ENCODE data around the gene HIF3A.

The HIF3A gene

GRCh38 chr19:46289724-46290619 is 6.9 kb upstream of the HIF3A start:
- TF ChIP-seq TAF1 (IDR thresholded peaks at IDR 0.05; ENCODE audit: borderline replicate concordance, insufficient read depth, low read length) (no peak), POLR2AphosphoS5 (IDR thresholded peaks at IDR 0.05; ENCODE audit: low read depth, low read length) (no peak), SIN3A (IDR thresholded peaks at IDR 0.05; ENCODE audit: borderline replicate concordance, insufficient read depth, low read length) (no peak), FOXP2 (optimal IDR thresholded peaks at IDR 0.05; ENCODE audit: borderline replicate concordance, extremely low read depth, extremely low read length, insufficient read depth) (no peak), REST (IDR thresholded peaks at IDR 0.05; ENCODE audit: insufficient read depth in 1 of 2, low read depth in 2 of 2, low read length in 2 of 2) (no peak)

DNA sequence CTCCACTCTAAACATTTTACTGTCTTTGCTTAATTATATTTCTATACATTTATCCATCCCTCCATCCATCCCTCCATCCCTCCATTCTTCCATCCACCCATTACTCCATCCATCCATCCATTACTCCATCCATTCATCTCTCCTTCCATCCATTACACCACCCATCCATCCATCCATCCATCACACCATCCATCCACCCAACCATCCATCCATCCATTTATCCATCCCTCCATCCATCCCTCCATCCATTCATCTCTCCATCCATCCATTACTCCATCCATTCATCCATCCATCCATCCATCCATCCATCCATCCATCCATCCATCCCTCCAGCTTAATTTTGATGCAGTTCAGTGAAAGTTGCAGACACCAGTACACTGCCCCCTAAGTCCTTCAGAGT is 5.0 kb upstream of the HIF3A start:
- TF ChIP-seq POLR2AphosphoS5 (IDR thresholded peaks at IDR 0.05; ENCODE audit: low read depth, low read length) (no peak), SIN3A (IDR thresholded peaks at IDR 0.05; ENCODE audit: borderline replicate concordance, insufficient read depth, low read length) (no peak), REST (IDR thresholded peaks at IDR 0.05; ENCODE audit: insufficient read depth in 1 of 2, low read depth in 2 of 2, low read length in 2 of 2) (no peak), FOXP2 (optimal IDR thresholded peaks at IDR 0.05; ENCODE audit: borderline replicate concordance, extremely low read depth, extremely low read length, insufficient read depth) (no peak), TAF1 (IDR thresholded peaks at IDR 0.05; ENCODE audit: borderline replicate concordance, insufficient read depth, low read length) (no peak)

- TF ChIP-seq POLR2AphosphoS5 (IDR thresholded peaks at IDR 0.05; ENCODE audit: low read depth, low read length) (no peak), FOXP2 (optimal IDR thresholded peaks at IDR 0.05; ENCODE audit: borderline replicate concordance, extremely low read depth, extremely low read length, insufficient read depth) (no peak), REST (IDR thresholded peaks at IDR 0.05; ENCODE audit: insufficient read depth in 1 of 2, low read depth in 2 of 2, low read length in 2 of 2) (no peak), TAF1 (IDR thresholded peaks at IDR 0.05; ENCODE audit: borderline replicate concordance, insufficient read depth, low read length) (no peak), SIN3A (IDR thresholded peaks at IDR 0.05; ENCODE audit: borderline replicate concordance, insufficient read depth, low read length) (no peak)
Observed at GRCh38 chr19:46294494-46294893, 2.3 kb upstream of the HIF3A start.

- TF ChIP-seq TAF1 (IDR thresholded peaks at IDR 0.05; ENCODE audit: borderline replicate concordance, insufficient read depth, low read length) = no peak
Observed at GRCh38 chr19:46295401-46296201, 1.2 kb upstream of the HIF3A start.

GRCh38 chr19:46296202-46296480 is 701 bp upstream of the HIF3A start:
- TF ChIP-seq SIN3A (IDR thresholded peaks at IDR 0.05; ENCODE audit: borderline replicate concordance, insufficient read depth, low read length) = no peak
- no peak for TF ChIP-seq TAF1 (IDR thresholded peaks at IDR 0.05; ENCODE audit: borderline replicate concordance, insufficient read depth, low read length)
- TF ChIP-seq FOXP2 (optimal IDR thresholded peaks at IDR 0.05; ENCODE audit: borderline replicate concordance, extremely low read depth, extremely low read length, insufficient read depth) = no peak
- TF ChIP-seq POLR2AphosphoS5 (IDR thresholded peaks at IDR 0.05; ENCODE audit: low read depth, low read length) = no peak
- no peak for TF ChIP-seq REST (IDR thresholded peaks at IDR 0.05; ENCODE audit: insufficient read depth in 1 of 2, low read depth in 2 of 2, low read length in 2 of 2)
